Osteocyte (in vitro differentiated cells): ENCODE data around the gene KRT15. TPM values are rescaled to one million over a fixed set of nuclear protein-coding genes. Genes with fewer than 3 reads are reported as not detected.

ENCODE experiments used
- DNase-seq: peaks from one replicate; pipeline ENCODE4 v3.0.0; 2021; ENCODE audit warnings: mixed read lengths; ENCODE audit not compliant: unreplicated experiment; ENCODE audit errors: extremely low spot score
- H3K27ac Mint-ChIP-seq: one replicate; pipeline ENCODE4 v1.8.0; 2021; ENCODE audit warnings: mild to moderate bottlenecking, mixed read lengths; ENCODE audit not compliant: unreplicated experiment
- H3K27me3 Mint-ChIP-seq: one replicate; pipeline ENCODE4 v1.8.0; 2021; ENCODE audit warnings: mixed read lengths; ENCODE audit not compliant: unreplicated experiment
- H3K36me3 Mint-ChIP-seq: one replicate; pipeline ENCODE4 v1.8.0; 2021; ENCODE audit warnings: mixed read lengths; ENCODE audit not compliant: unreplicated experiment
- H3K4me1 Mint-ChIP-seq: one replicate; pipeline ENCODE4 v1.8.0; 2021; ENCODE audit warnings: mixed read lengths; ENCODE audit not compliant: unreplicated experiment
- H3K4me3 Mint-ChIP-seq: one replicate; pipeline ENCODE4 v1.8.0; 2021; ENCODE audit warnings: mild to moderate bottlenecking, moderate library complexity, mixed read lengths; ENCODE audit not compliant: unreplicated experiment
- H3K9me3 Mint-ChIP-seq: one replicate; pipeline ENCODE4 v1.8.0; 2021; ENCODE audit warnings: mixed read lengths; ENCODE audit not compliant: unreplicated experiment
- CTCF ChIP-seq: fragments of 200-600 bp; sonication (generic); IDR thresholded peaks from 2 replicates; pipeline ENCODE4 v1.5.0; 2021; ENCODE audit warnings: antibody characterized with exemption, mild to moderate bottlenecking, moderate library complexity
- total RNA-seq: library from RNA; stranded (reverse); gene quantifications from 2 replicates; pipeline ENCODE4 v1.2.1, GENCODE V29; 2021

The KRT15 gene
- total RNA-seq, 1 donor from 2014 or later: not detected

GRCh38 chr17:41521574-41522261, 3.0 kb upstream of the KRT15 start:
- no peak overlapping the region for H3K4me3 Mint-ChIP-seq
- no peaks in the 10 kb centered on the region for H3K36me3 Mint-ChIP-seq
- peaks cover 12% of the 10 kb centered on the region for H3K4me1 Mint-ChIP-seq
- DNase-seq: no peak
- no peaks in the 10 kb centered on the region for H3K27me3 Mint-ChIP-seq
- no peak for TF ChIP-seq CTCF
- H3K27ac Mint-ChIP-seq: no peak overlapping the region
- no peaks in the 10 kb centered on the region for H3K9me3 Mint-ChIP-seq

- Mint-ChIP-seq H3K27ac (no peak overlapping the region), H3K4me1 (peaks cover 12% of the 10 kb centered on the region), H3K27me3 (no peaks in the 10 kb centered on the region), H3K36me3 (no peaks in the 10 kb centered on the region), H3K4me3 (no peak overlapping the region), H3K9me3 (no peaks in the 10 kb centered on the region)
- no peak for TF ChIP-seq CTCF
- DNase-seq: no peak
Measured at GRCh38 chr17:41520821-41521521, 2.3 kb upstream of the KRT15 start.

- Mint-ChIP-seq H3K4me1 (peaks cover 12% of the 10 kb centered on the region), H3K27me3 (no peaks in the 10 kb centered on the region), H3K4me3 (no peak overlapping the region), H3K27ac (no peak overlapping the region), H3K36me3 (no peaks in the 10 kb centered on the region), H3K9me3 (no peaks in the 10 kb centered on the region)
- TF ChIP-seq CTCF: no peak
- no peak for DNase-seq
Measured at GRCh38 chr17:41519501-41520224, 973 bp upstream of the KRT15 start.

GRCh38 chr17:41518031-41518430, 659 bp downstream of the KRT15 start:
- Mint-ChIP-seq H3K27me3 (no peaks in the 10 kb centered on the region), H3K36me3 (no peaks in the 10 kb centered on the region), H3K4me3 (no peak overlapping the region), H3K4me1 (peaks cover 12% of the 10 kb centered on the region), H3K9me3 (no peaks in the 10 kb centered on the region), H3K27ac (no peak overlapping the region)
- TF ChIP-seq CTCF: no peak
- DNase-seq: no peak

GRCh38 chr17:41516830-41517283, 1.8 kb downstream of the KRT15 start:
- Mint-ChIP-seq H3K9me3 (no peaks in the 10 kb centered on the region), H3K4me1 (peaks cover 7% of the 10 kb centered on the region), H3K27ac (no peak overlapping the region), H3K36me3 (no peaks in the 10 kb centered on the region), H3K4me3 (no peak overlapping the region), H3K27me3 (no peaks in the 10 kb centered on the region)
- no peak for TF ChIP-seq CTCF
- no peak for DNase-seq
